Astrocyte of the hippocampus (primary cell): ENCODE data around the gene GPBP1.
A peak's percentile ranks its signal among the peaks of the same experiment; 100 is the strongest.
"Not testable (repeated sequence)": the region's sequence is repeated elsewhere in the genome, so short reads cannot be mapped to it uniquely, and the experiment has no call there.

Experiments used
- DNase-seq: peaks from one replicate; pipeline ENCODE4 v3.0.0; 2011; ENCODE audit warnings: low read depth, low spot score

GPBP1 gene

DNA sequence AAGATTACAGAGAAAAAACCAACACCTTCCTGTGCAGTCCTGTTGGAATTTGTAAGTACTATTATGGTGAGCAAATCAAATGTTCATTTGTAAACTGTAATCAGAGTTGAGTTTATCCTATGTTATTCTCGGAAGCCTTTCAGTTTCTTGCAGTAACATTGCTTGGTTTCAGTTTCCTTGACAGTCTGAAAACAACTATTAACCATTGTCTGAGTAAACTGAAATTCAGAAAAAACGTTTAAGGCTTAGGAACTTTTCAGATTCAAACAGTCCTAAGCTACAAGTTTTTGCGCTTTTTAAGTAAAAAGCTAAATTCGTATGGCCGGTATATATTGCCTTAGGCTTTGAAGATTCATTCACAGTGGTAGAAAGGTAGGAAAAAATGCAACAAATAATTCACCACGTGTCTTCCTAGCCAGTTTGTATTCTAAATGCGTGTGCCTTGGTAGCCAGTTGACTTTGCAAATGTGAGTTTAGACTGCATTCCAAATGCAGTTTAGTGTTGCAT, 2.5 kb downstream of the GPBP1 start:
- peak; percentile 40 for DNase-seq

DNA sequence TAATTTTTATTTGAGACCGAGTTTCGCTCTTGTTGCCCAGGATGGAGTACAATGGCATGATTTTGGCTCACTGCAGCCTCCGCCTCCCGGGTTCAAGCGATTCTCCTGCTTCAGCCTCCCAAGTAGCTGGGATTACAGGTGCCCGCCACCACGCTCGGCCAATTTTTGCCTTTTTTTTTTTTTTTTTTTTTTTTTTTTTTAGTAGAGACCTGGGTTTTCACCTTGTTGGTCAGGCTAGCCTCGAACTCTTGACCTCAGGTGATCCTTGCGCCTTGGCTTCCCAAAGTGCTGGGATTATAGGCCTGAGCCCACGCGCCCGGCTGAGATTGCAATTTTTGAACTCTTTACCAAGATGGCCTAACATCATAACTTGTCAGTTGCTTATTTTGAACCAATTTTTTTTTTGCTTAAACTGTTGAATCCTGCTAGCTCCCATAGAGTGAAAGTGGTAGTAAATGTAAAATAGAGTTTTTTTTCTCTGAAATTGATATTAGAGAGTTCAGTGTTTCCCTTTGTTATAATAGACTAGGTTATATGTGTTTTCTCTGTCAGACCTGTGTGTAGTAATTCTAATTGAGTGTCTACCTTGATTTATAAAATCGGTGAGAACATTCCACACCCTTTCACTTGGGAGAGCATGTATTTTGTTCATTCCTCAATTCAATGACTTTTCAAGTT, 3.8 kb downstream of the GPBP1 start:
- no peak for DNase-seq

DNA sequence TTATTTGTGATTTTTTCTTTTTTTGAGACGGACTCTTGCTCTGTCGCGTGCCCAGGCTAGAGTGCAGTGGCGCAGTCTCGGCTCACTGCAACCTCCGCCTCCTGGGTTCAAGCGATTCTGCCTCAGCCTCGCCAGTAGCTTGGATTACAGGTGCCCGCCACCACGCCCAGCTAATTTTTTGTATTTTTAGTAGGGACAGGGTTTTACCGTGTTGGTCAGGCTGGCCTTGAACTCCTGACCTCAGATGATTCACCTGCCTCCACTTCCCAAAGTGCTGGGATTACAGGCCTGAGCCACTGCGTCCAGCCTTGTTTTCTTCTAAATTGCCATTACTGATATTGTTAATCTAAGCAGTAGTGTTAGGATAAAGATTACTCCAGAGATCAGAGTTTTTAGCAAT, 4.4 kb downstream of the GPBP1 start:
- not testable (repeated sequence) for DNase-seq

DNA sequence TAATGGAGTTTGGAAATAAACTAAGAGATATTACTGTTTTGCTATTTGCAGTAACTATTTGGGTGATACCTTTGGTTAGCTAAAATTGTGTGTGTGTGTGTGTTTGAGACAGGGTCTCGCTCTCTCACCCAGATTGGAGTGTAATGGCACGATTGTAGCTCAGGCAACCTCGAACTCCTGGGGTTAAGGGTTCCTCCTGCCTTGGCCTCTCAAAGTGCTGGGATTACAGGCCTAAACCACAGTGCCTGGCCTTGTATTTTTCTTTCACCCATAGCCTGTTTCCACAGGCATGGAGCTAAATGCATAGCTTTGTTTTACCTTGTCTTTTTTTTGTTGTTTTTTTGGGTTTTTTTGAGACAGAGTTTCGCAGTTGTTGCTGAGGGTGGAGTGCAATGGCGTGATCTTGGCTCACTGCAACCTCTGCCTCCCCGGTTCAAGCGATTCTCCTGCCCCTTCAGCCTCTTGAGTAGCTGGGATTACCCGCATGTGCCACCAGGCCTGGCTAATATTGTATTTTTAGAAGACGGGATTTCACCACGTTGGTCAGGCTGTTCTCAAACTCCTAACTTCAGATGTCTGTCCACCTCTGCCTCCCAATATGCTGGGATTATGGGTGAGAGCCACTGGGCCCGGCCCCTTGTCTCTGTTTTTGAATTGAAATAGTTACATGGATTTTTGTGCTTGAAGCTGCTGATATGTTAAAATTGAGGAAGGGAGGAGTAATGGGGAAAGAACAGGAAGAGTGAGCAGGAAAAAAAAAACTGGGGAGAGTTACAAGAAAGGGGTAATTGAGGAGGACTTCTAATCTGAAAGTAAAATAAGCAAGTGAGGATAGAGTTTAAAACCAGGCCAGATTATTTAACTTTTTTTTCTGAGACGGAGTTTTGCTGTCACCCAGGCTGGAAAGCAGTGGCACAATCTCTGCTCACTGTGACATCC, 5.7 kb downstream of the GPBP1 start:
- peak; percentile 13 for DNase-seq

DNA sequence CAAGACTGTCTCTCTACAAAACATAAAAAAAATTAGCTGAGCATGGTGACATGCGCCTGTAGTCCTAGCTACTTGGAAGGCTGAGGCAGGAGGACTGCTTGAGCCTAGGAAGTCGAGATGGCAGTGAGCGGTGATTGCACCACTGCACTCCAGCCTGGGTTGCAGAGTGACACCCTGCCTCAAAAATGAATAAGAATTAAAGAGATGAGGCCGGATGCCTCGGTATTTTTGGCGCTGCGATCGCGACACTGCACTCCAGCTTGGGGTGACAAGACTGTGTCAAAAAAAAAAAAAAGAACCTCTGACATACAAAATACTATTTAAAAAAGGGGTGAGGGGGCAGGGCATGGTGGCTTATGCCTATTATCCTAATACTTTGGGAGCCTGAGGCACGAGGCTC, 7.3 kb downstream of the GPBP1 start:
- no peak for DNase-seq

DNA sequence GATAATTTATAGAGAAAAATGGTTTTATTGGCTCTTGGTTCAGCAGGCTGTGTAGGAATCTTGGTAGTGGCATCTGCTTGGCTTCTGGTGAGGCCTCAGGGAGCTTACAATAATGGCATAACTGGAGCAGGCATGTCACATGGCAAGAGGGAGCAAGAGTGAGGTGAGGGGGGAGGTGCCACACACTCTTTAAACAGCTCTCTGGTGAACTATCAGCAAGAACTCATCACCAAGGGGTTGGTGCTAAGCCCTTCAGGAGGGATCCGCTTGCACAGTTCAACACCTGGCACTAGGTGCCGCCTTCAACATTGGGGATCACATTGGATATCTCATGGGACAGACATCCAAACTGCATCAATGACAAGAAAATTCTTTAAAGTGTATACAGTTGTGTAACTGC, 10.5 kb downstream of the GPBP1 start:
- DNase-seq = no peak

DNA sequence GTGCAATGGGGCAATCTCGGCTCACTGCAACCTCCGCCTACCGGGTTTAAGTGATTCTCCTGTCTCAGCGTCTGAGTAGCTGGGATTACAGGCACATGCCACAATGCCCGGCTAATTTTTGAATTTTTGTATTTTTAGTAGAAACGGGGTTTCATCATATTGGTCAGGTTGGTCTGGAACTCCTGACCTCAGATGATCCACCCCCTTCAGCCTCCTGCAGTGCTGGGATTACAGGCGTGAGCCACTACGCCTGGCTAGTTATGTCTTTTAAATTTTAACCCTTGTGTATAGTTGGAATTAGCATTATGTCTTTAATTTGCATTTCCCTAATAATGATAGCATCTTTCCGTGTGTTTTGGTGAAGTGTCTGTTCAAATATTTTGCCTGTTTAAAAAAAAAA, 11.5 kb downstream of the GPBP1 start:
- no peak for DNase-seq

DNA sequence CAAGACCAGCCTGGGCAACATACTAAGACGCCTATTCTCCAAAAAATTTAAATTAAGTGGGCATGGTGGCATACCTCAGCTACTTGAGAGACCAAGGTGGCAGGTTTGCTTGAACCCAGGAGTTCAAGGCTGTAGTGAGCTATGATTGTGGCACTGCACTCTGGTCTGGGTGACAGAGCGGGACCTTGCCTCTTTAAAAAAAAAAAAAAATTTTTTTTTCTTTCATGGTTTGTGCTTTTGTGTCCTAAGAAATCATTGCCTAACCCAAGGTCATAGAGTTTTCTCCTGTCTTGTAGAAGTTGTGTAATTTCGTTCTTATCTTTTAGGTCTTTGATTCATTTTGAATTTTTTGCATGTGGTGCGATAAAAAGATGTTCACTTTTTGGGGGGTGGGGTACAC, 12.3 kb downstream of the GPBP1 start:
- no peak for DNase-seq

DNA sequence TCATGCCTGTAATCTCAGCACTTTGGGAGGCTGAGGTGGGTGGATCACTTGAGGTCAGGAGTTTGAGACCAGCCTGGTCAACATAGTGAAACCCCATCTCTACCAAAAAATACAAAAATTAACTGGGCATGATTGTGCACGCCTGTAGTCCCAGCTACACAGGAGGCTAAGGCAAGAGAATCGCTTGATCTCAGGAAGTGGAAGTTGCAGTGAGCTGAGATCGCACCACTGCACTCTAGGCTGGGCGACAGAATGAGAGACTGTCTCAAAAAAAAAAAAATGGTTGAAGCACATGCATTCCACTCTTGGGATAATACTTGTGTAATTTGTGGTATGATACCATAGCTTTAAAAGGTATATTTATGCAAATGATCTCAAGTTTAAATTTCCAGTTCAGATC, 14.1 kb downstream of the GPBP1 start:
- not testable (repeated sequence) for DNase-seq

DNA sequence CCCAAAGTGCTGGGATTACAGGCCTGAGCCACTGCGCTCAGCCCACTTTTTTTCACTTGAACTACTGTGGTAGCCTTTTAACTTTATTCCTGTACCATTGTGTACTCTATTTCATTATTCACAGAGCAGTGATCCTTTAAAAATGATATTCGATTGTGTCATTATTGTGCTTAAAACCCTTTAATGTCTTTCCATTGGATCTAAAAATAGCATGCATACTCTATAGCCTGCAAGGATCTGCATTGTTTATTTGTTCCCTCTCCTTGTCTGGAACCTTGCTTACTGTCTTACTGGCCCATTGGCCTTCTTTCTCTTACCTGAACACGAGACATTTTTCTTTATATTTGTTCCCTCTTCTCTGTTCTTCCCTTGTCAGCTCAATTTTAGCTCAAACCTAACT, 15.7 kb downstream of the GPBP1 start:
- DNase-seq = no peak

DNA sequence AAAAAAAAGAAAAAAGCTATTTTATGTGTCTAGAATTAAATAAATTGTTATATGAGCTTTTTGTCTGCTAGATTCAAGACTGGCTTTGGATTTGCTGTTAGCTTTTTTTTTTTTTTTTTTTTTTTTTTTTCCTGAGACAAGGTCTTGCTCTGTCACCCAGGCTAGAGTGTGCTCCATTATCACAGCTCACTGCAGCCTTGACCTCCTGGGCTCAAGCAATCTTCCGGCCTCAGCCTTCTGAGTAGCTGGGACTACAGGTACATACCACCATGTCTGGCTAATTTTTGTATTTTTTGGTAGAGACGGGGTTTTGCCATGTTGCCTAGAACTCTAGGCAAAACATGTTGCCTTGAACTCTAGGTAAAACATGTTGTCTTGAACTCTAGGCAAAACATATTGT, 16.7 kb downstream of the GPBP1 start:
- DNase-seq = no peak

DNA sequence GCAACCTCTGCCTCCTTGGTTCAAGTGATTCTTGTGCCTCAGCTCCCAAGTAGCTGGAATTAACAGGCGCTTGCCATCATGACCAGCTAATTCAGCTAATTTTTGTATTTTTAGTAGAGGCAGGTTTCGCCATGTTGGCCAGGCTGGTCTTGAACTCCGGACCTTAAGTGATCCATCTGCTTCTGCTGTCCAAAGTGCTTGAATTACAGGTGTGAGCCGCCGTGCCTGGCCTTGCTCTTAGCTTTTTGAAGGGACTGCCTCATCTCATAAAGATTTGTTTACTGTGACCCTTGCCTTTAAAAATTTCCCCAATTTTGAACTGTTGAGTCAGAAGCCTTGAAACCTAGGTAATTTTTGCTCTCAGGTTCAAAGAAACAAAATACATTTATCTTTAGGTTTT, 17.3 kb downstream of the GPBP1 start:
- no peak for DNase-seq

DNA sequence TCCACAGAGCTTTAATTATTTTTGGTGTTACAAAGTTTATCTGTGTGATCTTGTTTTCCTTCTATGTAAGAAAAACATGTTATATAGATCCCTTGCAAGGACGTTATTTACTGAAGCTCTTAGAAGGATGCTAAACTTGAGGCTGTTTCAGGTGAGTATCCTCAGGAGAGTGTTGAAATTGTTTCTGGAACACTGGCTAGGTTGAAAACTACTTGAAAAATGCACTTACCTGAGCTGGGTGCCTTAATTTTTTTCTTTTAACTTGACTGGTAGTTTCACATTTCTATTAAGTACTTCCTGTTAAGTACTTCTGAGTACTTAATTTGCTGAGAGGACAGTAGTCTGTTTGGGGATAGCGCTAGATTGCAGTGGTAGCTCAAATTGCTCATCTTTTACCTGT, 18.1 kb downstream of the GPBP1 start:
- no peak for DNase-seq

DNA sequence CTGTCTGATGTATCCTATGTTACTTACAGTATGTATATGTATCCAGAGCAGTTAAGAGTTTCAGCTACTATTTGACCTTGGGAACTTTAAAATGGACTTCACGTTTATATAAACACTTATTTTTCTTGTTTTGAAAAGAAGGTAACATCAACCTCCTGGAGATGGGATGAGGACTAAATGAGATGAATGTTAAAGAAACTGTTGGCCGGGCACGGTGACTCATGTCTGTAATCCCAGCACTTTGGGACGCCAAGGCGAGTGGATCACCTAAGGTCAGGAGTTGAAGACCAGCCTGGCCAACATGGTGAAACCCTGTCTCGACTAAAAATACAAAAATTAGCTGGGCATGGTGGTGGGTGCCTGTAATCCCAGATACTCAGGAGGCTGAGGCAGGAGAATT, 19.0 kb downstream of the GPBP1 start:
- not testable (repeated sequence) for DNase-seq

DNA sequence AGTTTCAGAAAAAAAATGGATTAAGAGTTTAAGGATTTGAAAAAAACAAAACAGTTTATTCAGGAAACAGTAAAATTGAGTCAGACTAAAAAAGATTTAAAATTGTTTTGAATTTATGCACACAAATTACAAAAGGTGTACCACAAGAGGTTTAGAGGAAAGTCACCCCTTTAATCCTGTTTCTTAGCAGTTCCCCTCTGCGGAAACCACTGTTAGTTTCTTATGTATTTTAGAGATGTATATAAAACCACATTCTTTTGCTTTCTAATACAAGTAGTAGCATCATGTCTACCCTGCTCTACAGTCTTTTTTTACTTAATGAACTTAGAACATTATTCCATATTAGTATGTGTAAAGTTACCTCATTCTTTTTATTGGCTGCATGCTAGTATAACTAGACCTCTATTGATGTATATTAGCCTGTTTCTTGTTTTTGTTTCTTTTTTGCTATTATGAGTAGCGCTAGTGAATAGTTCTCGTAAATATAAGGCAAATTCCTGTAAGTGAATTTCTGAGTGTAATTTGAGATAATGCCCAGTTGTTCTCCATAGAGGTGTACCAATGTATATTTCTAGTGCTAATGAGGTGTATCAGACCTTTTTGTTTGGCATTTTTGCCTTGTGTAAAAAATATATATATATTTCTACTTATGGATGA, 20.0 kb downstream of the GPBP1 start:
- DNase-seq = no peak

DNA sequence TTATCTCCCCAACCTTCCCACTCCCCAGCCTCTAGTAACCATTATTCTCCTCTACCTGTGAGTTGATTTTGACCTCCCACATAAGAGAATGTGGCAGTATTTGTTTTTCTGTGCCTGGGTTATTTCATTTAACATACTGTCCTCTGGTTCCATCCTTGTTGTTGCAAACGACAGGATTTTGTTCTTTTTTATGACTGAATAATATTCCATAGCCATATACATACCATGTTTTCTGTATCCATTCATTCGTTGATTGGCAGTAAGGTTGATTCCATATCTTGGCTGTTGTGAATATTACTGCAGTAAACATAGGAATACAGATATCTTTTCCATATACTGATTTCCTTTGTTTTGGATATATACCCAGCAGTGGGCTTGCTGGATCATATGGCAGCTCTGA, 20.8 kb downstream of the GPBP1 start:
- no peak for DNase-seq

DNA sequence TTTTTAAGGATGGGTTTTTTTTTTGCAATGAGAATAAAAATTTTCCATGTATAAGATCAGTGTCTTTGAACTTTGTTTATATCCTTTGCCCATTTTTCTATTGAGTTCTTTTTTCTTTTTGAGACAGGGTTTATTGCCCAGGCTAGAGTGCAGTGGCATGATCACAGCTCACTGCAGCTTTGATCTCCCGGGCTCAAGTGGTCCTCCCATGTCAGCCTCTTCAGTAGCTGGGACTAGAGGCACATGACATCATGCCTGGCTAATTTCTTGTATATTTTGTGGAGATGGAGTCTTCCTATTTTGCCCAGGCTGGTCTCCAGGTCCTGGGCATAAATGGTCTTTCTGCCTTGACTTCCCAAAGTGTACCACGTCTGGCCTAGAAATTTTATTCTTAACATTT, 21.2 kb downstream of the GPBP1 start:
- no peak for DNase-seq

DNA sequence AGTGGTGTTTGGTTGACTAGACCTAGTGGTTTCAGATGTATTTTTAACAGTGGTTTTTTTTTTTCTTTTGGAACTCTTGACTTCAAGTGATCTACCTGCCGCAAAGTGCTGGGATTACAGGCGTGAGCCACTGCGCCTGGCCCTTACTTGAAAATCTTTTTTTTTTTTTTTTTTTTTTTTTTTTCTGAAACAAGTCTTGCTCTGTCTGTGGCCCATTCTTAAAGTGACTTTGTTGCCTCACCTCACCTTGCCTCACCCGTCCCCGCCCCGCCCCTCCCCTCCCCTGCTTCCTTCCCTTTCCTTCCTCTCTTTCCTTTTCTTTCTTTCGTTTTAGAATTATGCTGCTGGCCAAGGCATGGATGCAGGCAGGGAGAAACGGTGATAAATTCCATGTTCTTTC, 26.0 kb downstream of the GPBP1 start:
- no peak for DNase-seq

DNA sequence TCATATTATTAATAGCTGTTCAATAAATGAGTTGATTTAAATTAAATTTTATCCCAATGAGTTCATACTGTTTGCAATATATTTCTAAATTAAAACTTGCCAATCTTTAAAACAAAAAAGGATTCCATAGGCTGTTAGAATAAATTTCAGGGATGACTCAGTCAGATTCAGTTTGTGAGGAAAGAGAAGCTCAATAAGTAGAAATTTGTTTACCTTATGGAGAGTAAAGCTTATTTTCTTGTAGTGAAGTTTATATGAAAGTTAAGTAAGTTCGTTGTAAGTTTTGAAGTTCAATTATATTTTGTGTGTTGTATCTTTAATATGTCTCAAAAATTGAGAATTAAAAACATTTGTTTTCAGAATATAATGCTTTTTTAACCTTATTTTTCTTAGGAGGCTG, 29.0 kb downstream of the GPBP1 start:
- no peak for DNase-seq

DNA sequence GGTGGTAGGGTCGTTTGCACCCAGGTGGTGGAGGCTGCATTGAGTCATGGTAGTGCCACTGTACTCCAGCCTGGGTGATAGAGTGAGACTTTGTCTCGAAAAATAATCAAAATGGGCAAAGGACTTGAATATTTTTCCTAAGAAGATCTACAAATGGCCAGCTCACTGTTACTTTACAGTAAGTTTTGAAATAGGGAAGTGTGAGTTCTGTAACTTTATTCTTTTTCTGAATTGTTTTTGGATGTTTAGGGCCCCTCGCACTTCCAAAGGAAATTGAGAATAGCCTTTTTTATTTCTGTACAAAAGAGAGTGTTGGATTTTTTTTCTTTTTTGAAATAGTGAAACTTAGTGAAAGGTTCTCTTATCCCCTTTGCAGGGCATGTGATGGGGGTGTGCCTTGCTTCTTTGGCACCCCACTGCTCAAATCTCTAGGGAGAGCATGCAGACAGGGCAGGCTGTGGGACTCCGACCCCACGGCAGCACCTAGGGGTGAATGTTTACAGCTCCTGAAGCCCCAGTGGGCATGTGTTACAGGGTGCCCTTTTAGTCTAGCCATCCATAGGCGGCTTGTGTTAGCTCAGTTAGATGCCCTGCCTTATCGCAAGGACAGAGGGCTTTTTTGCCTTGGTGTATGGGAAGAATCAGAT, 33.3 kb downstream of the GPBP1 start:
- DNase-seq = no peak

DNA sequence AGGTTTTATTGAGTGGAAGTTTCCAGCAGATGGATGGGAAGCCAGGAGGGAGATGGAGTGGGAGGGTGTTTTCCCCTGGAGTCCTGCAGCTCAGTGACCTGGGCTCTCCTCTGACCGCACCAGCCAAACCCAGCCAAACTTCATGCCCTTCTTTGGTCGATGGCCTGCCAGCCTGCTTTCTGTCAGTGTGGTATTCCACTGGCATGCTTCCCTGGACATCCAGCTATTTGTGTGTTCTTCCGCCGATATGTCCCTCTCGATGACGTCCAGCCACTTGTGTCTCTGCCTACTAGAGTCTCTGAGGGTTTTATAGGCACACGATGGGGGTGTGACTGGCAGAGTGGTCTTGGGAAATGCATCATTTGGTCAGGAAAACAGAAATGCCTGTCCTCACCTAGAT, 33.8 kb downstream of the GPBP1 start:
- DNase-seq = no peak
